Adrenal gland (tissue), 5 donors: ENCODE results near the gene DUSP1.

Experiments used
- POLR2A ChIP-seq, 2 donors: fragments of 450-650 bp; IDR thresholded peaks; one replicate each; pipeline ENCODE4 v1.6.1; 2017; ENCODE audit warnings: antibody characterized with exemption in 2 of 2, mild to moderate bottlenecking in 2 of 2, moderate library complexity in 1 of 2
- TF ChIP-seq, protein P1 (sequence below), 6 experiments: fragments of 450-650 bp in 4 of 6; fragments of 200-600 bp in 2 of 6; sonication (generic) in 1 of 6; IDR thresholded peaks; 1 replicate in 5 of 6; 2 replicates in 1 of 6; pipeline versions ENCODE4 v1.5.1 to v1.8.0; 2016 to 2021; ENCODE audit warnings: antibody characterized with exemption in 6 of 6, mild to moderate bottlenecking in 2 of 6, moderate library complexity in 1 of 6
- donor health status: DM: no; HTN: no; CAD: no.

DNA sequence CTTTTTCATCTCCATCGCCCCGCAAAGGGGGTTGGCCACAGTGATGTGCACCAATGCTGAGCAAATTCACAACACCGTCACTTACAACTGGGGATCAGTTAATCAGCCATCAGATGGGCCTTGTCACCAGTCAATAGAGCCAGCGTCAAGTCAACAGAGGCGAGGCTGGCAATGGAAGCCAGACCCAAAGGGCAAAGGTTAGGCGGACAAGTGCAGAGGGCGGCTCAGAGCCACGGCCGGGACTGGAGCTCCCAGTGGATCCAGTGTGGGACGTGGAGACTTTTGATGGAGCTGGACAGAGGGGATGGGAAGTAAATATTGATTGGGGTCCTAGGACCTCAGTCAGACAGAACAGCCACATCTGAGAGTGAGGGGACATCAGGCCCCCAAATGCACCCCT is 45.7 kb downstream of the DUSP1 start:
- TF ChIP-seq, protein P1, sequence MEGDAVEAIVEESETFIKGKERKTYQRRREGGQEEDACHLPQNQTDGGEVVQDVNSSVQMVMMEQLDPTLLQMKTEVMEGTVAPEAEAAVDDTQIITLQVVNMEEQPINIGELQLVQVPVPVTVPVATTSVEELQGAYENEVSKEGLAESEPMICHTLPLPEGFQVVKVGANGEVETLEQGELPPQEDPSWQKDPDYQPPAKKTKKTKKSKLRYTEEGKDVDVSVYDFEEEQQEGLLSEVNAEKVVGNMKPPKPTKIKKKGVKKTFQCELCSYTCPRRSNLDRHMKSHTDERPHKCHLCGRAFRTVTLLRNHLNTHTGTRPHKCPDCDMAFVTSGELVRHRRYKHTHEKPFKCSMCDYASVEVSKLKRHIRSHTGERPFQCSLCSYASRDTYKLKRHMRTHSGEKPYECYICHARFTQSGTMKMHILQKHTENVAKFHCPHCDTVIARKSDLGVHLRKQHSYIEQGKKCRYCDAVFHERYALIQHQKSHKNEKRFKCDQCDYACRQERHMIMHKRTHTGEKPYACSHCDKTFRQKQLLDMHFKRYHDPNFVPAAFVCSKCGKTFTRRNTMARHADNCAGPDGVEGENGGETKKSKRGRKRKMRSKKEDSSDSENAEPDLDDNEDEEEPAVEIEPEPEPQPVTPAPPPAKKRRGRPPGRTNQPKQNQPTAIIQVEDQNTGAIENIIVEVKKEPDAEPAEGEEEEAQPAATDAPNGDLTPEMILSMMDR (IDR thresholded peaks at IDR 0.05), result no peak
- no peak for TF ChIP-seq POLR2A (IDR thresholded peaks at IDR 0.05)
